ENCODE results near the gene GABPA. TPM values are rescaled to one million over a fixed set of nuclear protein-coding genes. Genes with fewer than 3 reads are reported as not detected.

The GABPA gene
- 19.9 to 24.8 TPM (median 21.4 TPM) in 3 replicates for total RNA-seq (2021)
- percentile 86 among the genes with signal in this experiment for Bru-seq, nascent RNA
- long read RNA-seq, experiment 1, full-length matches to known transcripts, result 120 of 171 reads
- long read RNA-seq, experiment 1, partial matches to known transcripts, result 33 of 171 reads
- long read RNA-seq, experiment 1, other reads (novel, unspliced or antisense), result 18 of 171 reads
- long read RNA-seq, experiment 2, full-length matches to known transcripts, result 8 of 39 reads
- long read RNA-seq, experiment 2, partial matches to known transcripts, result 23 of 39 reads
- long read RNA-seq, experiment 2, other reads (novel, unspliced or antisense), result 8 of 39 reads
- long read RNA-seq, experiment 3, full-length matches to known transcripts, result 17 of 25 reads
- long read RNA-seq, experiment 3, partial matches to known transcripts, result 5 of 25 reads
- long read RNA-seq, experiment 3, other reads (novel, unspliced or antisense), result 3 of 25 reads

- peak; percentile 94 for ATAC-seq
- peak; percentile 97 for DNase-seq (ENCODE audit: low spot score)
- TF ChIP-seq PREB (CRISPR knock-in tag; IDR thresholded peaks at IDR 0.05; ENCODE audit: borderline replicate concordance) (no peak), SP1 (CRISPR knock-in tag; conservative IDR thresholded peaks at IDR 0.05) (peak; percentile 98), ZBTB43 (CRISPR knock-in tag; IDR thresholded peaks at IDR 0.05) (no peak), E2F4 (CRISPR knock-in tag; IDR thresholded peaks at IDR 0.05; ENCODE audit: borderline replicate concordance, low read depth) (no peak), ZNF423 (CRISPR knock-in tag; IDR thresholded peaks at IDR 0.05) (no peak), TCF7 (CRISPR knock-in tag; IDR thresholded peaks at IDR 0.05; ENCODE audit: low read depth) (no peak), RELA (CRISPR knock-in tag; IDR thresholded peaks at IDR 0.05; ENCODE audit: borderline replicate concordance) (no peak), ATF6 (CRISPR knock-in tag; IDR thresholded peaks at IDR 0.05) (no peak), ELF4 (CRISPR knock-in tag; IDR thresholded peaks at IDR 0.05; ENCODE audit: low read depth) (no peak), JUN (CRISPR knock-in tag; IDR thresholded peaks at IDR 0.05) (no peak), NR1H2 (CRISPR knock-in tag; IDR thresholded peaks at IDR 0.05) (no peak), NFATC4 (CRISPR knock-in tag; IDR thresholded peaks at IDR 0.05) (no peak), NR3C1 (CRISPR knock-in tag; conservative IDR thresholded peaks at IDR 0.05; ENCODE audit: low read depth) (no peak), TEAD1 (CRISPR knock-in tag; IDR thresholded peaks at IDR 0.05) (0 out of 2 replicates have a peak, but pooled peaks have one; percentile 35)
- TF ChIP-seq, protein P1, sequence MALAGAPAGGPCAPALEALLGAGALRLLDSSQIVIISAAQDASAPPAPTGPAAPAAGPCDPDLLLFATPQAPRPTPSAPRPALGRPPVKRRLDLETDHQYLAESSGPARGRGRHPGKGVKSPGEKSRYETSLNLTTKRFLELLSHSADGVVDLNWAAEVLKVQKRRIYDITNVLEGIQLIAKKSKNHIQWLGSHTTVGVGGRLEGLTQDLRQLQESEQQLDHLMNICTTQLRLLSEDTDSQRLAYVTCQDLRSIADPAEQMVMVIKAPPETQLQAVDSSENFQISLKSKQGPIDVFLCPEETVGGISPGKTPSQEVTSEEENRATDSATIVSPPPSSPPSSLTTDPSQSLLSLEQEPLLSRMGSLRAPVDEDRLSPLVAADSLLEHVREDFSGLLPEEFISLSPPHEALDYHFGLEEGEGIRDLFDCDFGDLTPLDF (CRISPR knock-in tag; IDR thresholded peaks at IDR 0.05), result no peak
- TF ChIP-seq, protein P2, sequence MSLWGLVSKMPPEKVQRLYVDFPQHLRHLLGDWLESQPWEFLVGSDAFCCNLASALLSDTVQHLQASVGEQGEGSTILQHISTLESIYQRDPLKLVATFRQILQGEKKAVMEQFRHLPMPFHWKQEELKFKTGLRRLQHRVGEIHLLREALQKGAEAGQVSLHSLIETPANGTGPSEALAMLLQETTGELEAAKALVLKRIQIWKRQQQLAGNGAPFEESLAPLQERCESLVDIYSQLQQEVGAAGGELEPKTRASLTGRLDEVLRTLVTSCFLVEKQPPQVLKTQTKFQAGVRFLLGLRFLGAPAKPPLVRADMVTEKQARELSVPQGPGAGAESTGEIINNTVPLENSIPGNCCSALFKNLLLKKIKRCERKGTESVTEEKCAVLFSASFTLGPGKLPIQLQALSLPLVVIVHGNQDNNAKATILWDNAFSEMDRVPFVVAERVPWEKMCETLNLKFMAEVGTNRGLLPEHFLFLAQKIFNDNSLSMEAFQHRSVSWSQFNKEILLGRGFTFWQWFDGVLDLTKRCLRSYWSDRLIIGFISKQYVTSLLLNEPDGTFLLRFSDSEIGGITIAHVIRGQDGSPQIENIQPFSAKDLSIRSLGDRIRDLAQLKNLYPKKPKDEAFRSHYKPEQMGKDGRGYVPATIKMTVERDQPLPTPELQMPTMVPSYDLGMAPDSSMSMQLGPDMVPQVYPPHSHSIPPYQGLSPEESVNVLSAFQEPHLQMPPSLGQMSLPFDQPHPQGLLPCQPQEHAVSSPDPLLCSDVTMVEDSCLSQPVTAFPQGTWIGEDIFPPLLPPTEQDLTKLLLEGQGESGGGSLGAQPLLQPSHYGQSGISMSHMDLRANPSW (CRISPR knock-in tag; conservative IDR thresholded peaks at IDR 0.05; ENCODE audit: low read depth), result no peak
- TF ChIP-seq, protein P3, sequence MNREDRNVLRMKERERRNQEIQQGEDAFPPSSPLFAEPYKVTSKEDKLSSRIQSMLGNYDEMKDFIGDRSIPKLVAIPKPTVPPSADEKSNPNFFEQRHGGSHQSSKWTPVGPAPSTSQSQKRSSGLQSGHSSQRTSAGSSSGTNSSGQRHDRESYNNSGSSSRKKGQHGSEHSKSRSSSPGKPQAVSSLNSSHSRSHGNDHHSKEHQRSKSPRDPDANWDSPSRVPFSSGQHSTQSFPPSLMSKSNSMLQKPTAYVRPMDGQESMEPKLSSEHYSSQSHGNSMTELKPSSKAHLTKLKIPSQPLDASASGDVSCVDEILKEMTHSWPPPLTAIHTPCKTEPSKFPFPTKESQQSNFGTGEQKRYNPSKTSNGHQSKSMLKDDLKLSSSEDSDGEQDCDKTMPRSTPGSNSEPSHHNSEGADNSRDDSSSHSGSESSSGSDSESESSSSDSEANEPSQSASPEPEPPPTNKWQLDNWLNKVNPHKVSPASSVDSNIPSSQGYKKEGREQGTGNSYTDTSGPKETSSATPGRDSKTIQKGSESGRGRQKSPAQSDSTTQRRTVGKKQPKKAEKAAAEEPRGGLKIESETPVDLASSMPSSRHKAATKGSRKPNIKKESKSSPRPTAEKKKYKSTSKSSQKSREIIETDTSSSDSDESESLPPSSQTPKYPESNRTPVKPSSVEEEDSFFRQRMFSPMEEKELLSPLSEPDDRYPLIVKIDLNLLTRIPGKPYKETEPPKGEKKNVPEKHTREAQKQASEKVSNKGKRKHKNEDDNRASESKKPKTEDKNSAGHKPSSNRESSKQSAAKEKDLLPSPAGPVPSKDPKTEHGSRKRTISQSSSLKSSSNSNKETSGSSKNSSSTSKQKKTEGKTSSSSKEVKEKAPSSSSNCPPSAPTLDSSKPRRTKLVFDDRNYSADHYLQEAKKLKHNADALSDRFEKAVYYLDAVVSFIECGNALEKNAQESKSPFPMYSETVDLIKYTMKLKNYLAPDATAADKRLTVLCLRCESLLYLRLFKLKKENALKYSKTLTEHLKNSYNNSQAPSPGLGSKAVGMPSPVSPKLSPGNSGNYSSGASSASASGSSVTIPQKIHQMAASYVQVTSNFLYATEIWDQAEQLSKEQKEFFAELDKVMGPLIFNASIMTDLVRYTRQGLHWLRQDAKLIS (CRISPR knock-in tag; IDR thresholded peaks at IDR 0.05; ENCODE audit: borderline replicate concordance), result no peak
- TF ChIP-seq, protein P4, sequence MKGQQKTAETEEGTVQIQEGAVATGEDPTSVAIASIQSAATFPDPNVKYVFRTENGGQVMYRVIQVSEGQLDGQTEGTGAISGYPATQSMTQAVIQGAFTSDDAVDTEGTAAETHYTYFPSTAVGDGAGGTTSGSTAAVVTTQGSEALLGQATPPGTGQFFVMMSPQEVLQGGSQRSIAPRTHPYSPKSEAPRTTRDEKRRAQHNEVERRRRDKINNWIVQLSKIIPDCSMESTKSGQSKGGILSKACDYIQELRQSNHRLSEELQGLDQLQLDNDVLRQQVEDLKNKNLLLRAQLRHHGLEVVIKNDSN (CRISPR knock-in tag; IDR thresholded peaks at IDR 0.05), result 0 out of 2 replicates have a peak, but pooled peaks have one; percentile 30
Measured at GRCh38 chr21:25734904-25735645, at the start of gene GABPA, which contains the start of gene ATP5PF. TSS of gene GABPA (plus strand) at chr21:25734972. CDS start at chr21:25741599, 6,627 bp downstream. TSS of gene ATP5PF (minus strand) at chr21:25734904. CDS start at chr21:25729794, 5,110 bp downstream.

More at GRCh38 chr21:25734904-25735645, at the start of gene GABPA, which contains the start of gene ATP5PF:
- Mint-ChIP-seq H3K4me1 (peaks cover 19% of the 10 kb centered on the region), H3K4me3 (peak within 1 kb of the TSS; percentile 100), H3K36me3 (peaks cover under 1% of the 10 kb centered on the region; the same call in 1 of the 2 replicates), H3K27me3 (ENCODE audit: low read depth) (no peaks in the 10 kb centered on the region), H3K9me3 (no peaks in the 10 kb centered on the region), H3K27ac (peak within 1 kb of the TSS; percentile 100)
- ChIA-PET POLR2A (interaction anchor here (0.7 kb wide), 1 partner anchor 127 kb away, joined by 3 read pairs; no protein-coding TSS in a partner anchor), CTCF (interaction anchor here (0.6 to 1.5 kb wide), 3 partner anchors 67 to 127 kb away, joined by 3 read pairs; no protein-coding TSS in a partner anchor)
